Measurements from ENCODE around the gene TOR1B.

GRCh38 chr9:129841071-129841470 is 38.1 kb downstream of the TOR1B start:
- TF ChIP-seq POLR2A (IDR thresholded peaks at IDR 0.05) (no peak), POLR2AphosphoS5 (IDR thresholded peaks at IDR 0.05) (no peak)
- TF ChIP-seq, protein P1, sequence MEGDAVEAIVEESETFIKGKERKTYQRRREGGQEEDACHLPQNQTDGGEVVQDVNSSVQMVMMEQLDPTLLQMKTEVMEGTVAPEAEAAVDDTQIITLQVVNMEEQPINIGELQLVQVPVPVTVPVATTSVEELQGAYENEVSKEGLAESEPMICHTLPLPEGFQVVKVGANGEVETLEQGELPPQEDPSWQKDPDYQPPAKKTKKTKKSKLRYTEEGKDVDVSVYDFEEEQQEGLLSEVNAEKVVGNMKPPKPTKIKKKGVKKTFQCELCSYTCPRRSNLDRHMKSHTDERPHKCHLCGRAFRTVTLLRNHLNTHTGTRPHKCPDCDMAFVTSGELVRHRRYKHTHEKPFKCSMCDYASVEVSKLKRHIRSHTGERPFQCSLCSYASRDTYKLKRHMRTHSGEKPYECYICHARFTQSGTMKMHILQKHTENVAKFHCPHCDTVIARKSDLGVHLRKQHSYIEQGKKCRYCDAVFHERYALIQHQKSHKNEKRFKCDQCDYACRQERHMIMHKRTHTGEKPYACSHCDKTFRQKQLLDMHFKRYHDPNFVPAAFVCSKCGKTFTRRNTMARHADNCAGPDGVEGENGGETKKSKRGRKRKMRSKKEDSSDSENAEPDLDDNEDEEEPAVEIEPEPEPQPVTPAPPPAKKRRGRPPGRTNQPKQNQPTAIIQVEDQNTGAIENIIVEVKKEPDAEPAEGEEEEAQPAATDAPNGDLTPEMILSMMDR (IDR thresholded peaks at IDR 0.05) = no peak

All from breast epithelium (tissue), 3 donors.